ENCODE results near the gene LCOR.

Gene LCOR

GRCh38 chr10:97000487-97001182, 168.5 kb downstream of the LCOR start:
- H3K27me3 ChIP-seq (ENCODE audit: insufficient read depth, poor library complexity, severe bottlenecking) = no peaks in the 10 kb centered on the region
- TF ChIP-seq, protein P1, sequence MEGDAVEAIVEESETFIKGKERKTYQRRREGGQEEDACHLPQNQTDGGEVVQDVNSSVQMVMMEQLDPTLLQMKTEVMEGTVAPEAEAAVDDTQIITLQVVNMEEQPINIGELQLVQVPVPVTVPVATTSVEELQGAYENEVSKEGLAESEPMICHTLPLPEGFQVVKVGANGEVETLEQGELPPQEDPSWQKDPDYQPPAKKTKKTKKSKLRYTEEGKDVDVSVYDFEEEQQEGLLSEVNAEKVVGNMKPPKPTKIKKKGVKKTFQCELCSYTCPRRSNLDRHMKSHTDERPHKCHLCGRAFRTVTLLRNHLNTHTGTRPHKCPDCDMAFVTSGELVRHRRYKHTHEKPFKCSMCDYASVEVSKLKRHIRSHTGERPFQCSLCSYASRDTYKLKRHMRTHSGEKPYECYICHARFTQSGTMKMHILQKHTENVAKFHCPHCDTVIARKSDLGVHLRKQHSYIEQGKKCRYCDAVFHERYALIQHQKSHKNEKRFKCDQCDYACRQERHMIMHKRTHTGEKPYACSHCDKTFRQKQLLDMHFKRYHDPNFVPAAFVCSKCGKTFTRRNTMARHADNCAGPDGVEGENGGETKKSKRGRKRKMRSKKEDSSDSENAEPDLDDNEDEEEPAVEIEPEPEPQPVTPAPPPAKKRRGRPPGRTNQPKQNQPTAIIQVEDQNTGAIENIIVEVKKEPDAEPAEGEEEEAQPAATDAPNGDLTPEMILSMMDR (IDR thresholded peaks at IDR 0.05; ENCODE audit: poor library complexity, severe bottlenecking) = no peak
- H3K36me3 ChIP-seq (ENCODE audit: low read depth) = no peaks in the 10 kb centered on the region
- peaks cover 6% of the 10 kb centered on the region for H3K4me1 ChIP-seq (ENCODE audit: insufficient read depth, poor library complexity, severe bottlenecking)
- no peak for DNase-seq (ENCODE audit: low spot score)
- no peak overlapping the region for H3K27ac ChIP-seq (ENCODE audit: poor library complexity, severe bottlenecking)
- ATAC-seq (ENCODE audit: low read depth) = peak; percentile 75
- no peak overlapping the region for H3K4me3 ChIP-seq (ENCODE audit: severe bottlenecking)
- no peaks in the 10 kb centered on the region for H3K9me3 ChIP-seq (ENCODE audit: severe bottlenecking)

- Histone ChIP-seq H3K27me3 (ENCODE audit: insufficient read depth, poor library complexity, severe bottlenecking) (no peaks in the 10 kb centered on the region), H3K4me3 (ENCODE audit: severe bottlenecking) (no peak overlapping the region), H3K4me1 (ENCODE audit: insufficient read depth, poor library complexity, severe bottlenecking) (peaks cover 6% of the 10 kb centered on the region), H3K9me3 (ENCODE audit: severe bottlenecking) (no peaks in the 10 kb centered on the region), H3K27ac (ENCODE audit: poor library complexity, severe bottlenecking) (no peak overlapping the region), H3K36me3 (ENCODE audit: low read depth) (no peaks in the 10 kb centered on the region)
- no peak for DNase-seq (ENCODE audit: low spot score)
- no peak for ATAC-seq (ENCODE audit: low read depth)
- TF ChIP-seq, protein P1 (IDR thresholded peaks at IDR 0.05; ENCODE audit: poor library complexity, severe bottlenecking) = no peak
These were observed 169.3 kb downstream of the LCOR start for GRCh38 chr10:97001183-97001991.

DNA sequence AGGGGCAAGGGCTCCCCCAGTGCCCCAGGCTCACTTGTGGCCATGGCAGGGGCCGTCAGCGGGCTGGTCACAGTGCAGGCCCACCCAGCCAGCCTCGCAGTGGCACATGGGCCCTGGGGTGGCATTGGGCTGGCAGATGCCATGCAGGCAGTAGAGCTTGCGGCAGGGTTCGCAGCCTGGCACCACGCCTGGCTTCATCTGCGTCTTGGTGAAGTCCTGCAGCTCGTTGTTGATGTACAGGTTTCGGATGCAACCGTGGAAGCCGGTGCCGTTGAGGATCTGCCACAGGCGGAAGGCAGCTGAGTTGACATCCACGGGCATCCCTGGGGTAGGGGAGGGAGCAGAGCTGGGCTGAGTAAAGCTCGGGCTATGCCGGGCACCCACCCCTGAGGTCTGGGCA, 170.6 kb downstream of the LCOR start:
- Histone ChIP-seq H3K4me3 (ENCODE audit: severe bottlenecking) (no peak overlapping the region), H3K36me3 (ENCODE audit: low read depth) (no peaks in the 10 kb centered on the region), H3K27ac (ENCODE audit: poor library complexity, severe bottlenecking) (no peak overlapping the region), H3K27me3 (ENCODE audit: insufficient read depth, poor library complexity, severe bottlenecking) (no peaks in the 10 kb centered on the region), H3K9me3 (ENCODE audit: severe bottlenecking) (peaks cover 6% of the 10 kb centered on the region), H3K4me1 (ENCODE audit: insufficient read depth, poor library complexity, severe bottlenecking) (peaks cover 6% of the 10 kb centered on the region)
- TF ChIP-seq, protein P1 (IDR thresholded peaks at IDR 0.05; ENCODE audit: poor library complexity, severe bottlenecking) = no peak
- DNase-seq (ENCODE audit: low spot score) (no peak), ATAC-seq (ENCODE audit: low read depth) (no peak)

DNA sequence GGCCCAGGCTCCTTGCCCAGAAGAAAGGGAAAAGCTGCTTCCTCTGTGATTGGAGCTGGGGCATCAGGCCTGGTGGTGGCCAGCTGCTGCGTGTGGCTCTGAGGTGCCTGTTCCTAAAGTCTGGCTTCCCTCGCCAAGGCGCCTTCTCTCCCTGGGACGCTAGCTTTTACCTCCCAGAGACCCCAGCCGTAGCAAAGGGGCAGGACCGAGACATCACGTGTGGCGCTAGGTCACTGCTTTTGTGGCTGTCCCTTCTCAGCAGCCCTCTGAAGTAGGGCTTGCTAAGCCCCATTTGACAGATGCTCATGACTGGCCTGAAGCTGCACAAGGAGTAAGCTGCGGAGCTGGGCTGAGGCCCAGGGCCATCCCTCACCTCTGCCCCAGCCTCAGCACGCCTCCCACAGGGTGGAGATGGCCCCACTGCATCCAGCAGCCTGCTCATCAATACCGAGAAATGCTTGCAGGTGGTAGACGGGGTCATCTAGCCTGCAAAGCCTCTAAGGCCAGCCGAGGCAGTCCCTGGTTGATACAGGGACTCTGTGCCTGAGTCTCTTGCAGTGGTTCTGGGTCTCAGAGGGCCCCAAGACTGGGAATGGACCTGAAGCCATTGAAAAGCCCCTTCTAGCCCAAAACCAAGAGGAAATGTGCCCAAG, 171.2 kb downstream of the LCOR start:
- Histone ChIP-seq H3K36me3 (ENCODE audit: low read depth) (no peaks in the 10 kb centered on the region), H3K4me1 (ENCODE audit: insufficient read depth, poor library complexity, severe bottlenecking) (peaks cover 6% of the 10 kb centered on the region), H3K27me3 (ENCODE audit: insufficient read depth, poor library complexity, severe bottlenecking) (no peaks in the 10 kb centered on the region), H3K9me3 (ENCODE audit: severe bottlenecking) (peaks cover 9% of the 10 kb centered on the region), H3K27ac (ENCODE audit: poor library complexity, severe bottlenecking) (no peak overlapping the region), H3K4me3 (ENCODE audit: severe bottlenecking) (no peak overlapping the region)
- TF ChIP-seq, protein P1 (IDR thresholded peaks at IDR 0.05; ENCODE audit: poor library complexity, severe bottlenecking) = no peak
- DNase-seq (ENCODE audit: low spot score) (no peak), ATAC-seq (ENCODE audit: low read depth) (no peak)

Measured in RWPE2 (cell line).